HCT116 (cell line): ENCODE measurements around the gene CALCA. TPM values are rescaled to one million over a fixed set of nuclear protein-coding genes. Genes with fewer than 3 reads are reported as not detected.

Experiments
- ATAC-seq: fragments of 200-7000 bp; cut with Tn5 transposase; 2 replicates; pipeline ENCODE4 v1.9.1; 2020; ENCODE audit warnings: mild to moderate bottlenecking, moderate library complexity
- BruUV-seq: library from RNA; stranded (reverse); fragments of 400-500 nt; replicated peaks from 2 replicates; lab custom pipeline; 2021; lab: Mats Ljungman, UMichigan
- CTCF ChIA-PET: fragments of 300-600 bp; sonication (Branson Sonifier 250); formaldehyde crosslinking; loops from one replicate; lab custom pipeline; 2021; ENCODE audit warnings: antibody characterized with exemption; lab: Charles Lee
- POLR2A ChIA-PET: fragments of 300-600, 350-600 bp; sonication (Branson Sonifier 250); formaldehyde crosslinking; loops from one replicate; lab custom pipeline; 2021; ENCODE audit warnings: antibody characterized with exemption; lab: Charles Lee
- RAD21 ChIA-PET, 2 experiments: fragments of 300-600 bp; sonication (Branson Sonifier 250); formaldehyde crosslinking; loops; one replicate each; lab custom pipeline; 2023; ENCODE audit warnings: low total read pairs in 2 of 2; ENCODE audit not compliant: uncharacterized antibody in 2 of 2, unreplicated experiment in 2 of 2, low non-redundant PET in 1 of 2; lab: Charles Lee
- DNase-seq: peaks from one replicate; pipeline ENCODE4 v3.0.0-alpha.2; 2010; ENCODE audit warnings: low read depth, low spot score
- H2AFZ ChIP-seq: fragments of 200-600 bp; shearing (Covaris generic), sonication (generic); 2 replicates; pipeline ENCODE4 v1.6.1; 2017; ENCODE audit warnings: low read depth, mixed run types, mixed read lengths, antibody characterized with exemption, low read length; ENCODE audit not compliant: poor library complexity, severe bottlenecking
- H3K27ac ChIP-seq: 2 replicates; pipeline ENCODE4 v1.5.1; 2012; ENCODE audit warnings: low read depth, low read length
- H3K27me3 ChIP-seq: fragments of 200-600 bp; sonication (generic); 2 replicates; pipeline ENCODE4 v1.6.1; 2016; ENCODE audit warnings: mixed run types, low read length, mixed read lengths; ENCODE audit not compliant: insufficient read depth
- H3K36me3 ChIP-seq, 2 experiments: fragments of 200-500 bp in 1 of 2; fragments of 200-600 bp in 1 of 2; sonication (Bioruptor generic) in 1 of 2; sonication (generic) in 1 of 2; 2 replicates each; pipeline versions ENCODE4 v1.5.1 to v1.6.1; 2014 to 2016; ENCODE audit warnings: low read length in 2 of 2, inconsistent platforms in 1 of 2, mixed read lengths in 1 of 2, mixed run types in 1 of 2; ENCODE audit not compliant: insufficient read depth in 2 of 2, control insufficient read depth in 1 of 2
- H3K4me1 ChIP-seq, 2 experiments: fragments of 200-600 bp in 1 of 2; sonication (generic) in 1 of 2; 2 replicates each; pipeline versions ENCODE4 v1.5.1 to v1.6.1; 2012 to 2017; ENCODE audit warnings: low read length in 2 of 2, inconsistent platforms in 1 of 2, mild to moderate bottlenecking in 1 of 2, mixed read lengths in 1 of 2, mixed run types in 1 of 2, moderate library complexity in 1 of 2; ENCODE audit not compliant: insufficient read depth in 2 of 2, control insufficient read depth in 1 of 2
- H3K4me2 ChIP-seq: fragments of 200-600 bp; sonication (generic); 2 replicates; pipeline ENCODE4 v1.6.1; 2017; ENCODE audit warnings: mixed run types, low read length, mixed read lengths
- H3K4me3 ChIP-seq, 2 experiments: fragments of 200-600 bp in 1 of 2; sonication (generic) in 1 of 2; replicated peaks in 1 of 2; 2 replicates each; pipeline ENCODE4 v1.5.1; 2011 to 2016; ENCODE audit warnings: low read length in 2 of 2, control low read depth in 1 of 2, low read depth in 1 of 2, mild to moderate bottlenecking in 1 of 2, mixed read lengths in 1 of 2, mixed run types in 1 of 2
- H3K79me2 ChIP-seq: fragments of 200-600 bp; sonication (generic); 2 replicates; pipeline ENCODE4 v1.6.1; 2017; ENCODE audit warnings: mild to moderate bottlenecking, mixed run types, low read length, moderate library complexity, mixed read lengths; ENCODE audit not compliant: insufficient read depth
- H3K9ac ChIP-seq: fragments of 200-600 bp; sonication (generic); 2 replicates; pipeline ENCODE4 v1.6.1; 2016; ENCODE audit warnings: low read length, mixed read lengths
- H3K9me2 ChIP-seq: fragments of 200-600 bp; sonication (generic), shearing (Covaris generic); 2 replicates; pipeline ENCODE4 v1.6.1; 2017; ENCODE audit warnings: mixed run types, mild to moderate bottlenecking, moderate library complexity; ENCODE audit not compliant: insufficient read depth
- H3K9me3 ChIP-seq, 2 experiments: fragments of 200-500 bp in 1 of 2; fragments of 200-600 bp in 1 of 2; sonication (Bioruptor generic) in 1 of 2; sonication (generic) in 1 of 2; 2 replicates each; pipeline ENCODE4 v1.6.1; 2014 to 2017; ENCODE audit warnings: low read length in 2 of 2, mixed read lengths in 2 of 2, inconsistent platforms in 1 of 2, low read depth in 1 of 2, mild to moderate bottlenecking in 1 of 2, mixed run types in 1 of 2, moderate library complexity in 1 of 2; ENCODE audit not compliant: control insufficient read depth in 1 of 2, insufficient read depth in 1 of 2
- H4K20me1 ChIP-seq: fragments of 200-600 bp; sonication (generic), shearing (Covaris generic); 2 replicates; pipeline ENCODE4 v1.6.1; 2017; ENCODE audit warnings: mixed run types, mild to moderate bottlenecking, moderate library complexity; ENCODE audit not compliant: insufficient read depth
- CEBPB ChIP-seq: IDR thresholded peaks from 2 replicates; pipeline ENCODE4 v1.6.1; 2012; ENCODE audit warnings: low read depth
- EGR1 ChIP-seq: IDR thresholded peaks from 2 replicates; pipeline ENCODE4 v1.6.1; 2012; ENCODE audit warnings: low read depth
- EZH2phosphoT487 ChIP-seq: fragments of 200-600 bp; IDR thresholded peaks from 2 replicates; pipeline ENCODE4 v1.6.1; 2018; ENCODE audit warnings: antibody characterized with exemption, borderline replicate concordance
- JUND ChIP-seq: IDR thresholded peaks from 2 replicates; pipeline ENCODE4 v1.6.1; 2012
- RAD21 ChIP-seq: IDR thresholded peaks from 2 replicates; pipeline ENCODE4 v1.6.1; 2012; ENCODE audit warnings: low read depth, mild to moderate bottlenecking
- SIN3A ChIP-seq: IDR thresholded peaks from 2 replicates; pipeline ENCODE4 v1.6.1; 2012; ENCODE audit warnings: low read depth
- SP1 ChIP-seq: IDR thresholded peaks from 2 replicates; pipeline ENCODE4 v1.6.1; 2012; ENCODE audit warnings: low read depth
- SRF ChIP-seq: IDR thresholded peaks from 2 replicates; pipeline ENCODE4 v1.6.1; 2012; ENCODE audit warnings: low read depth
- TCF7L2 ChIP-seq: IDR thresholded peaks from 2 replicates; pipeline ENCODE4 v1.7.0; 2011; ENCODE audit warnings: borderline replicate concordance, inconsistent platforms; ENCODE audit not compliant: insufficient read depth, insufficient read length; ENCODE audit errors: extremely low read depth
- YY1 ChIP-seq: IDR thresholded peaks from 2 replicates; pipeline ENCODE4 v1.6.1; 2011; ENCODE audit warnings: low read length, low read depth, moderate library complexity, mild to moderate bottlenecking; ENCODE audit not compliant: insufficient replicate concordance; ENCODE audit errors: extremely low read depth
- ZNF274 ChIP-seq: fragments of 200-500 bp; sonication (Bioruptor generic); IDR thresholded peaks from 2 replicates; pipeline ENCODE4 v1.6.1; 2014; ENCODE audit warnings: mild to moderate bottlenecking, low read depth, low read length, inconsistent platforms
- intact Hi-C: fragments of 100-400 bp; cut with micrococcal nuclease; formaldehyde crosslinking; loops from 2 replicates; pipeline ENCODE4 v1.10.0; 2022
- total RNA-seq: library from RNA; stranded (reverse); gene quantifications from one replicate; pipeline ENCODE4 v1.2.1, GENCODE V29; 2021; ENCODE audit not compliant: unreplicated experiment
- TF ChIP-seq, protein P1 (sequence below): IDR thresholded peaks from 2 replicates; pipeline ENCODE4 v1.6.1; 2012; ENCODE audit warnings: low read depth
- TF ChIP-seq, protein P2 (sequence below): IDR thresholded peaks from 2 replicates; pipeline ENCODE4 v1.6.1; 2012
- TF ChIP-seq, protein P3 (sequence below), 3 experiments: fragments of 200-600 bp in 1 of 3; sonication (generic) in 1 of 3; IDR thresholded peaks in 2 of 3; conservative IDR thresholded peaks in 1 of 3; 2 replicates each; pipeline ENCODE4 v1.5.1; 2012 to 2017; ENCODE audit warnings: low read depth in 2 of 3, low read length in 2 of 3, antibody characterized with exemption in 1 of 3, borderline replicate concordance in 1 of 3, control low read depth in 1 of 3, mild to moderate bottlenecking in 1 of 3, mixed read lengths in 1 of 3, mixed run types in 1 of 3, moderate library complexity in 1 of 3; ENCODE audit not compliant: insufficient read depth in 1 of 3
- TF ChIP-seq, protein P4 (sequence below): IDR thresholded peaks from 2 replicates; pipeline ENCODE4 v1.6.1; 2011; ENCODE audit warnings: mild to moderate bottlenecking, low read length, moderate library complexity; ENCODE audit not compliant: insufficient replicate concordance; ENCODE audit errors: extremely low read depth

CALCA gene
- total RNA-seq, 1 experiment from 2014 or later: not detected

DNA sequence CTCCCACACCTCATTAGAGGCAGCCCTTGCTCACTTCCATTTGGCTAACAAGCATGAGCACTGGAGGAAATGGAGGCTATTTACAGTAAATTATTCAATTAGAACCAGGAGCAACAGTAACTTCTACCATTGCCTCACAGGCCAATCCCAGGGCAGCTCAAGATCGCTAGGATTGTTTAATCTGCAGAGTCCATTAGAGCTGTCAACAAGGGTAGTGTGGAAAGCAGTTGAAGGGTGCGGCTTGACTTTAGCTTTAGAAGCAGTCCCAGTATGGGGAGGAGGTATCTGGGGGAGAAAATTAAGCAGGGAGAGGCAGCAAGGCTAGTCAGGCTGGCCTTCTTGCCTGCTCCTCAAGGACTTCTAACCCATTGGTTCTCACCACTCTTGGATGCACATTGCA, 41.8 kb downstream of the CALCA start (continued):
- no peak for TF ChIP-seq JUND
- no peak for TF ChIP-seq EGR1
- no peak for TF ChIP-seq SRF

DNA sequence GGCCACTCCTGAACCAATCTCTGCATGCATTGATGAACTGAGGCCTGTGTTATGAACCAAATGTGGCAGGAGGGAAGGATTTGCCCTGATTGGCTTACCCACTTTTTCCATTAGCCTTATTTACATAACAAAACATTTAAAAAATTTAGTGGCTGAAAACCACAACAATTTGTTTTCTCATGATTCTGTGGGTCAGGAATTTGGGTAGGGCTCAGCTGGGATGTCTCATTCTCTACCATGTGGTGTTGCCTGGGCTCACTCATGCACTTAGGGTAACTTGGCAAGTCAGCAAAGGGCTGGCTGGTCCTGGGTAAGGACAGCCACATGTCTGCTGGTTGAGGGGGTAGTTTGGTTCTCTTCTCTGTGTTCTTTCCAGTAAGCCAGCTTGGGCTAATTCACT, 45.0 kb downstream of the CALCA start:
- no peaks in the 10 kb centered on the region for H4K20me1 ChIP-seq
- ATAC-seq: no peak; the same call in 1 of the 2 replicates
- POLR2A ChIA-PET: no interaction called here
- no peaks in the 10 kb centered on the region for H3K79me2 ChIP-seq
- H3K4me3 ChIP-seq: no peak overlapping the region
- no peak overlapping the region for H2AFZ ChIP-seq
- no peaks in the 10 kb centered on the region for H3K9me3 ChIP-seq
- no peak for DNase-seq
- no peak overlapping the region for H3K27ac ChIP-seq
- CTCF ChIA-PET: no interaction called here
- no peak overlapping the region for H3K4me2 ChIP-seq
- H3K27me3 ChIP-seq: peaks cover 5% of the 10 kb centered on the region; the same call in 1 of the 2 replicates
- RAD21 ChIA-PET: no interaction called here
- H3K4me1 ChIP-seq: no peaks in the 10 kb centered on the region
- intact Hi-C loops: no loop called here
- BruUV-seq: no TSS peak
- no peaks in the 10 kb centered on the region for H3K9me2 ChIP-seq
- no peaks in the 10 kb centered on the region for H3K36me3 ChIP-seq
- no peak overlapping the region for H3K9ac ChIP-seq
- TF ChIP-seq JUND (no peak), CEBPB (no peak), SP1 (no peak), YY1 (no peak), ZNF274 (no peak), EGR1 (no peak), EZH2phosphoT487 (no peak), TCF7L2 (no peak), SRF (no peak), SIN3A (no peak), RAD21 (no peak)
- TF ChIP-seq, protein P1, sequence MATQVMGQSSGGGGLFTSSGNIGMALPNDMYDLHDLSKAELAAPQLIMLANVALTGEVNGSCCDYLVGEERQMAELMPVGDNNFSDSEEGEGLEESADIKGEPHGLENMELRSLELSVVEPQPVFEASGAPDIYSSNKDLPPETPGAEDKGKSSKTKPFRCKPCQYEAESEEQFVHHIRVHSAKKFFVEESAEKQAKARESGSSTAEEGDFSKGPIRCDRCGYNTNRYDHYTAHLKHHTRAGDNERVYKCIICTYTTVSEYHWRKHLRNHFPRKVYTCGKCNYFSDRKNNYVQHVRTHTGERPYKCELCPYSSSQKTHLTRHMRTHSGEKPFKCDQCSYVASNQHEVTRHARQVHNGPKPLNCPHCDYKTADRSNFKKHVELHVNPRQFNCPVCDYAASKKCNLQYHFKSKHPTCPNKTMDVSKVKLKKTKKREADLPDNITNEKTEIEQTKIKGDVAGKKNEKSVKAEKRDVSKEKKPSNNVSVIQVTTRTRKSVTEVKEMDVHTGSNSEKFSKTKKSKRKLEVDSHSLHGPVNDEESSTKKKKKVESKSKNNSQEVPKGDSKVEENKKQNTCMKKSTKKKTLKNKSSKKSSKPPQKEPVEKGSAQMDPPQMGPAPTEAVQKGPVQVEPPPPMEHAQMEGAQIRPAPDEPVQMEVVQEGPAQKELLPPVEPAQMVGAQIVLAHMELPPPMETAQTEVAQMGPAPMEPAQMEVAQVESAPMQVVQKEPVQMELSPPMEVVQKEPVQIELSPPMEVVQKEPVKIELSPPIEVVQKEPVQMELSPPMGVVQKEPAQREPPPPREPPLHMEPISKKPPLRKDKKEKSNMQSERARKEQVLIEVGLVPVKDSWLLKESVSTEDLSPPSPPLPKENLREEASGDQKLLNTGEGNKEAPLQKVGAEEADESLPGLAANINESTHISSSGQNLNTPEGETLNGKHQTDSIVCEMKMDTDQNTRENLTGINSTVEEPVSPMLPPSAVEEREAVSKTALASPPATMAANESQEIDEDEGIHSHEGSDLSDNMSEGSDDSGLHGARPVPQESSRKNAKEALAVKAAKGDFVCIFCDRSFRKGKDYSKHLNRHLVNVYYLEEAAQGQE: no peak
- TF ChIP-seq, protein P2, sequence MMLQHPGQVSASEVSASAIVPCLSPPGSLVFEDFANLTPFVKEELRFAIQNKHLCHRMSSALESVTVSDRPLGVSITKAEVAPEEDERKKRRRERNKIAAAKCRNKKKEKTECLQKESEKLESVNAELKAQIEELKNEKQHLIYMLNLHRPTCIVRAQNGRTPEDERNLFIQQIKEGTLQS: no peak
- TF ChIP-seq, protein P3, sequence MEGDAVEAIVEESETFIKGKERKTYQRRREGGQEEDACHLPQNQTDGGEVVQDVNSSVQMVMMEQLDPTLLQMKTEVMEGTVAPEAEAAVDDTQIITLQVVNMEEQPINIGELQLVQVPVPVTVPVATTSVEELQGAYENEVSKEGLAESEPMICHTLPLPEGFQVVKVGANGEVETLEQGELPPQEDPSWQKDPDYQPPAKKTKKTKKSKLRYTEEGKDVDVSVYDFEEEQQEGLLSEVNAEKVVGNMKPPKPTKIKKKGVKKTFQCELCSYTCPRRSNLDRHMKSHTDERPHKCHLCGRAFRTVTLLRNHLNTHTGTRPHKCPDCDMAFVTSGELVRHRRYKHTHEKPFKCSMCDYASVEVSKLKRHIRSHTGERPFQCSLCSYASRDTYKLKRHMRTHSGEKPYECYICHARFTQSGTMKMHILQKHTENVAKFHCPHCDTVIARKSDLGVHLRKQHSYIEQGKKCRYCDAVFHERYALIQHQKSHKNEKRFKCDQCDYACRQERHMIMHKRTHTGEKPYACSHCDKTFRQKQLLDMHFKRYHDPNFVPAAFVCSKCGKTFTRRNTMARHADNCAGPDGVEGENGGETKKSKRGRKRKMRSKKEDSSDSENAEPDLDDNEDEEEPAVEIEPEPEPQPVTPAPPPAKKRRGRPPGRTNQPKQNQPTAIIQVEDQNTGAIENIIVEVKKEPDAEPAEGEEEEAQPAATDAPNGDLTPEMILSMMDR (IDR thresholded peaks at IDR 0.05 in 2 of 3, conservative IDR thresholded peaks at IDR 0.05 in 1 of 3; ENCODE audit: borderline replicate concordance in 1 of 3, insufficient read depth in 1 of 3, low read depth in 2 of 3, low read length in 2 of 3): no peak
- TF ChIP-seq, protein P4, sequence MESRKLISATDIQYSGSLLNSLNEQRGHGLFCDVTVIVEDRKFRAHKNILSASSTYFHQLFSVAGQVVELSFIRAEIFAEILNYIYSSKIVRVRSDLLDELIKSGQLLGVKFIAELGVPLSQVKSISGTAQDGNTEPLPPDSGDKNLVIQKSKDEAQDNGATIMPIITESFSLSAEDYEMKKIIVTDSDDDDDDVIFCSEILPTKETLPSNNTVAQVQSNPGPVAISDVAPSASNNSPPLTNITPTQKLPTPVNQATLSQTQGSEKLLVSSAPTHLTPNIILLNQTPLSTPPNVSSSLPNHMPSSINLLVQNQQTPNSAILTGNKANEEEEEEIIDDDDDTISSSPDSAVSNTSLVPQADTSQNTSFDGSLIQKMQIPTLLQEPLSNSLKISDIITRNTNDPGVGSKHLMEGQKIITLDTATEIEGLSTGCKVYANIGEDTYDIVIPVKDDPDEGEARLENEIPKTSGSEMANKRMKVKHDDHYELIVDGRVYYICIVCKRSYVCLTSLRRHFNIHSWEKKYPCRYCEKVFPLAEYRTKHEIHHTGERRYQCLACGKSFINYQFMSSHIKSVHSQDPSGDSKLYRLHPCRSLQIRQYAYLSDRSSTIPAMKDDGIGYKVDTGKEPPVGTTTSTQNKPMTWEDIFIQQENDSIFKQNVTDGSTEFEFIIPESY: no peak
